Measurements from ENCODE around the gene GIGYF2. TPM values are rescaled to one million over a fixed set of nuclear protein-coding genes. Genes with fewer than 3 reads are reported as not detected.
A peak's percentile ranks its signal among the peaks of the same experiment; 100 is the strongest.

Gene GIGYF2
- total RNA-seq, 1 experiment from 2014 or later, result 60.6 TPM

DNA sequence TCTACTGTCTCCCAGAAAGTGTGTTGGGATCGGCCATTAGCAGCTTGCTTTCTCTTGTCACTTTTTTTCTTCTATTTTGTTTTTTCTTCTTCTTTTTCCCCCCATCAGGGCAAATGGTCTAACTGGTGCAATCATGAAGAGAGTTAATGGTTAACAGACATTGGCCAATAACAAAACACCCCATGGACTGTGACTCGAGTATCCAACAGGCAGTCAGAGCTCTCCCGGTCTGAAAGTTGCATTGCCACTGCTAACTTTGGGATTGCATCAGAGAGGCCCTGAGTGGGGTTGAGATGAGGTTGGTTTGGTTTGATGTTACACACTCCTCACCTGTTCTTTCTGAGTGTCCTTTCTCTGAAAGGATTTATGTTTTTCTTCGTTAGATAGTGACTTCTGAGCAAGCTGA is 160.0 kb downstream of the GIGYF2 start:
- Histone ChIP-seq H3K9ac (ENCODE audit: low read length) (no peak overlapping the region), H3K4me3 (replicated peaks in 1 of 2; ENCODE audit: low read depth in 1 of 2, low read length in 2 of 2) (no peak overlapping the region)
- POLR2A ChIA-PET, result no interaction called here

DNA sequence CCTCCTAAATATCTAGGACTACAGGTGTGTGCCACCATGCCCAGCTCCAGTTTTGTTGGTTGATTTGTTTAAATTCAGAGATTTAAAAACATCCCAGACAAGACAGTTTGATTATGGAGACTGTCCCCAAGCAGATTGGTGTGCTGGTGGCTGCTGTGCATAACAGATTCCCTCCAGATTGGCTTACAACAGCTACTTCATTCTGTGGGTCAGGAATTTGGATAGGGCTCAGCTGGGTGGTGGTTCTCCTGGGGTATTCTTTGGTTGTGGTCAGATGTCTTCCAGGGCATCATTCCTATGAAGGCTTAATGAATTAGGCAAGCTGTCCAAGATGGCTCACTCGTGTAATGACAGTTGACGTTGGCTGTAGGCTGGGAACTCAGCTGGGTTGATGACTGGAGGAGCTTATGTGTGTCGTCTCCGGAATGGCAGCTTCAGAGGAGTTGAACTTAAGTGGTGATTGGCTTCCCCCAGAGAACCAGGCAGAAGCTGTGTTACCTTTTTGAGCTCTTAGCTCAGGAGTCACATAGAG is 162.3 kb downstream of the GIGYF2 start:
- Histone ChIP-seq H4K20me1 (ENCODE audit: insufficient read depth) (no peaks in the 10 kb centered on the region), H3K4me3 (replicated peaks in 1 of 2; ENCODE audit: low read depth in 1 of 2, low read length in 2 of 2) (no peak overlapping the region), H3K9me3 (ENCODE audit: control insufficient read depth in 1 of 2, insufficient read depth in 1 of 2, low read depth in 1 of 2, low read length in 2 of 2) (no peaks in the 10 kb centered on the region), H3K9me2 (ENCODE audit: insufficient read depth) (no peaks in the 10 kb centered on the region), H3K4me1 (ENCODE audit: control insufficient read depth in 1 of 2, insufficient read depth in 2 of 2, low read length in 2 of 2) (peaks cover 28 to 34% of the 10 kb centered on the region in 2 experiments), H3K27ac (ENCODE audit: low read depth, low read length) (no peak overlapping the region), H2AFZ (ENCODE audit: low read depth, low read length, poor library complexity, severe bottlenecking) (no peak overlapping the region), H3K4me2 (ENCODE audit: low read length) (no peak overlapping the region), H3K27me3 (ENCODE audit: insufficient read depth, low read length) (no peaks in the 10 kb centered on the region), H3K9ac (ENCODE audit: low read length) (no peak overlapping the region), H3K79me2 (ENCODE audit: insufficient read depth, low read length) (no peaks in the 10 kb centered on the region), H3K36me3 (ENCODE audit: control insufficient read depth in 1 of 2, insufficient read depth in 2 of 2, low read length in 2 of 2) (peaks cover 12 to 20% of the 10 kb centered on the region in 2 experiments; a peak in 2 of 4 replicates)
- RAD21 ChIA-PET (ENCODE audit: low non-redundant PET in 1 of 2, low total read pairs in 2 of 2, uncharacterized antibody in 2 of 2, unreplicated experiment in 2 of 2), result no interaction called here
- no peak for DNase-seq (ENCODE audit: low read depth, low spot score)
- intact Hi-C loops (cut with micrococcal nuclease), result no loop called here
- POLR2A ChIA-PET, result no interaction called here
- CTCF ChIA-PET, result interaction anchor here (2.1 kb wide), 1 partner anchor 169 kb away, joined by 7 read pairs; no protein-coding TSS in a partner anchor
- ATAC-seq, result no peak
- BruUV-seq (replicated peaks), result no TSS peak
- TF ChIP-seq ZNF274 (IDR thresholded peaks at IDR 0.05; ENCODE audit: low read depth, low read length) (no peak), YY1 (IDR thresholded peaks at IDR 0.05; ENCODE audit: extremely low read depth, insufficient replicate concordance, low read depth, low read length) (no peak), SIN3A (IDR thresholded peaks at IDR 0.05; ENCODE audit: low read depth) (no peak), ZFX (IDR thresholded peaks at IDR 0.05) (no peak), SRF (IDR thresholded peaks at IDR 0.05; ENCODE audit: low read depth) (no peak), RAD21 (IDR thresholded peaks at IDR 0.05; ENCODE audit: low read depth) (no peak), EZH2phosphoT487 (IDR thresholded peaks at IDR 0.05; ENCODE audit: borderline replicate concordance) (no peak), FOSL1 (IDR thresholded peaks at IDR 0.05; ENCODE audit: low read depth) (no peak), ELF1 (IDR thresholded peaks at IDR 0.05; ENCODE audit: borderline replicate concordance, low read depth) (no peak), POLR2A (IDR thresholded peaks at IDR 0.05; ENCODE audit: borderline replicate concordance, extremely low read depth, insufficient read depth, insufficient read length) (no peak), TCF7L2 (IDR thresholded peaks at IDR 0.05; ENCODE audit: borderline replicate concordance, extremely low read depth, insufficient read depth, insufficient read length) (no peak)
- TF ChIP-seq, protein P1, sequence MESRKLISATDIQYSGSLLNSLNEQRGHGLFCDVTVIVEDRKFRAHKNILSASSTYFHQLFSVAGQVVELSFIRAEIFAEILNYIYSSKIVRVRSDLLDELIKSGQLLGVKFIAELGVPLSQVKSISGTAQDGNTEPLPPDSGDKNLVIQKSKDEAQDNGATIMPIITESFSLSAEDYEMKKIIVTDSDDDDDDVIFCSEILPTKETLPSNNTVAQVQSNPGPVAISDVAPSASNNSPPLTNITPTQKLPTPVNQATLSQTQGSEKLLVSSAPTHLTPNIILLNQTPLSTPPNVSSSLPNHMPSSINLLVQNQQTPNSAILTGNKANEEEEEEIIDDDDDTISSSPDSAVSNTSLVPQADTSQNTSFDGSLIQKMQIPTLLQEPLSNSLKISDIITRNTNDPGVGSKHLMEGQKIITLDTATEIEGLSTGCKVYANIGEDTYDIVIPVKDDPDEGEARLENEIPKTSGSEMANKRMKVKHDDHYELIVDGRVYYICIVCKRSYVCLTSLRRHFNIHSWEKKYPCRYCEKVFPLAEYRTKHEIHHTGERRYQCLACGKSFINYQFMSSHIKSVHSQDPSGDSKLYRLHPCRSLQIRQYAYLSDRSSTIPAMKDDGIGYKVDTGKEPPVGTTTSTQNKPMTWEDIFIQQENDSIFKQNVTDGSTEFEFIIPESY (IDR thresholded peaks at IDR 0.05; ENCODE audit: extremely low read depth, insufficient replicate concordance, low read length), result no peak
- TF ChIP-seq, protein P2, sequence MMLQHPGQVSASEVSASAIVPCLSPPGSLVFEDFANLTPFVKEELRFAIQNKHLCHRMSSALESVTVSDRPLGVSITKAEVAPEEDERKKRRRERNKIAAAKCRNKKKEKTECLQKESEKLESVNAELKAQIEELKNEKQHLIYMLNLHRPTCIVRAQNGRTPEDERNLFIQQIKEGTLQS (IDR thresholded peaks at IDR 0.05), result no peak

More for the DNA sequence above, 160.0 kb downstream of the GIGYF2 start:
- Histone ChIP-seq H3K27me3 (ENCODE audit: insufficient read depth, low read length) (no peaks in the 10 kb centered on the region), H4K20me1 (ENCODE audit: insufficient read depth) (no peaks in the 10 kb centered on the region), H3K27ac (ENCODE audit: low read depth, low read length) (no peak overlapping the region), H3K4me1 (ENCODE audit: control insufficient read depth in 1 of 2, insufficient read depth in 2 of 2, low read length in 2 of 2) (peaks cover 48 to 56% of the 10 kb centered on the region in 2 experiments), H3K9me3 (ENCODE audit: control insufficient read depth in 1 of 2, insufficient read depth in 1 of 2, low read depth in 1 of 2, low read length in 2 of 2) (no peaks in the 10 kb centered on the region), H3K9me2 (ENCODE audit: insufficient read depth) (no peaks in the 10 kb centered on the region), H3K36me3 (ENCODE audit: control insufficient read depth in 1 of 2, insufficient read depth in 2 of 2, low read length in 2 of 2) (peaks cover 12 to 20% of the 10 kb centered on the region in 2 experiments; a peak in 2 of 4 replicates), H3K79me2 (ENCODE audit: insufficient read depth, low read length) (no peaks in the 10 kb centered on the region), H3K4me2 (ENCODE audit: low read length) (peak overlapping the region; percentile 49; the same call in 1 of the 2 replicates), H2AFZ (ENCODE audit: low read depth, low read length, poor library complexity, severe bottlenecking) (no peak overlapping the region)
- TF ChIP-seq, protein P3, sequence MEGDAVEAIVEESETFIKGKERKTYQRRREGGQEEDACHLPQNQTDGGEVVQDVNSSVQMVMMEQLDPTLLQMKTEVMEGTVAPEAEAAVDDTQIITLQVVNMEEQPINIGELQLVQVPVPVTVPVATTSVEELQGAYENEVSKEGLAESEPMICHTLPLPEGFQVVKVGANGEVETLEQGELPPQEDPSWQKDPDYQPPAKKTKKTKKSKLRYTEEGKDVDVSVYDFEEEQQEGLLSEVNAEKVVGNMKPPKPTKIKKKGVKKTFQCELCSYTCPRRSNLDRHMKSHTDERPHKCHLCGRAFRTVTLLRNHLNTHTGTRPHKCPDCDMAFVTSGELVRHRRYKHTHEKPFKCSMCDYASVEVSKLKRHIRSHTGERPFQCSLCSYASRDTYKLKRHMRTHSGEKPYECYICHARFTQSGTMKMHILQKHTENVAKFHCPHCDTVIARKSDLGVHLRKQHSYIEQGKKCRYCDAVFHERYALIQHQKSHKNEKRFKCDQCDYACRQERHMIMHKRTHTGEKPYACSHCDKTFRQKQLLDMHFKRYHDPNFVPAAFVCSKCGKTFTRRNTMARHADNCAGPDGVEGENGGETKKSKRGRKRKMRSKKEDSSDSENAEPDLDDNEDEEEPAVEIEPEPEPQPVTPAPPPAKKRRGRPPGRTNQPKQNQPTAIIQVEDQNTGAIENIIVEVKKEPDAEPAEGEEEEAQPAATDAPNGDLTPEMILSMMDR (IDR thresholded peaks at IDR 0.05 in 2 of 3, conservative IDR thresholded peaks at IDR 0.05 in 1 of 3; ENCODE audit: borderline replicate concordance in 1 of 3, insufficient read depth in 1 of 3, low read depth in 2 of 3, low read length in 2 of 3), result no peak
- TF ChIP-seq CEBPB (IDR thresholded peaks at IDR 0.05; ENCODE audit: low read depth), result peak; percentile 85
- TSS peak; percentile 48 for BruUV-seq (replicated peaks)
- ChIA-PET CTCF (no interaction called here), RAD21 (ENCODE audit: low non-redundant PET in 1 of 2, low total read pairs in 2 of 2, uncharacterized antibody in 2 of 2, unreplicated experiment in 2 of 2) (no interaction called here)
- DNase-seq (ENCODE audit: low read depth, low spot score) (no peak), ATAC-seq (no peak)
- intact Hi-C loops (cut with micrococcal nuclease), result no loop called here

All from HCT116 (cell line).